AG04450 (cell line): Measurements from ENCODE around the gene ACBD6. TPM values are rescaled to one million over a fixed set of nuclear protein-coding genes. Genes with fewer than 3 reads are reported as not detected.

ENCODE experiments used
- CTCF ChIA-PET: fragments of 300-600, 350-600 bp; formaldehyde crosslinking; extraction: SDS; loops from one replicate; lab custom pipeline; 2022; ENCODE audit warnings: antibody characterized with exemption, inconsistent platforms; lab: Charles Lee
- POLR2A ChIA-PET: fragments of 350-600 bp; formaldehyde crosslinking; extraction: SDS; loops from one replicate; lab custom pipeline; 2021; ENCODE audit warnings: antibody characterized with exemption, inconsistent platforms; lab: Yijun Ruan, JAX
- DNase-seq: peaks from one replicate; pipeline ENCODE4 v3.0.0-alpha.2; 2011; ENCODE audit warnings: low read depth, low spot score
- H3K27ac ChIP-seq: one replicate; pipeline ENCODE4 v1.5.1; 2012; ENCODE audit warnings: low read depth, low read length, control low read depth
- H3K27me3 ChIP-seq: one replicate; pipeline ENCODE4 v1.6.0; 2012; ENCODE audit warnings: low read length; ENCODE audit not compliant: control insufficient read depth, insufficient read depth
- H3K4me3 ChIP-seq: 2 replicates; pipeline ENCODE4 v1.5.1; 2011; ENCODE audit warnings: mild to moderate bottlenecking, low read depth, low read length, control low read depth
- H3K9me3 ChIP-seq: 2 replicates; pipeline ENCODE4 v1.5.1; 2012; ENCODE audit warnings: low read length; ENCODE audit not compliant: control insufficient read depth, insufficient read depth
- polyA plus RNA-seq: library from polyadenylated mRNA; depleted of rRNA; stranded (reverse); fragments of >200 nt; gene quantifications from 2 replicates; pipeline ENCODE4 v1.2.3, GENCODE V29; 2011
- TF ChIP-seq, protein P1 (sequence below): IDR thresholded peaks from 2 replicates; pipeline ENCODE4 v1.5.1; 2011; ENCODE audit warnings: low read depth, low read length, control low read depth, inconsistent platforms

The ACBD6 gene
- polyA plus RNA-seq, 1 experiment, result 87.6 TPM

DNA sequence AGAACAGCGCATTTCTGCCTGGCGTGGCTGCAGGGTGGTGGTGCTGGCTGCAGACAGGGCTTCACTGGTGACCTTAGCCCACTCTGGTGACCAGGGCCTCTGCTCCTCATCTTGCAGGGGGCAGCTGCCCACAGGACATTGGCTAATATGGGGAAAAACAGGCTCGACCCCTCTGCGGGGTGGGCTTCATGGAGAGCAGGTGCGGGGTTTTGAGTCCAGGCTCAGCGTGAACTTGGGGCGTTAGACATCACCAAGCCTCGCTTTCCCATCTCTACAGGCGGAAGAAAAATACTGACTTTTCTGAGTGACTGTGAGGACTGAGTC is 247.9 kb downstream of the ACBD6 start:
- no peak overlapping the region for H3K27ac ChIP-seq
- peaks cover 2% of the 10 kb centered on the region for H3K27me3 ChIP-seq
- TF ChIP-seq, protein P1, sequence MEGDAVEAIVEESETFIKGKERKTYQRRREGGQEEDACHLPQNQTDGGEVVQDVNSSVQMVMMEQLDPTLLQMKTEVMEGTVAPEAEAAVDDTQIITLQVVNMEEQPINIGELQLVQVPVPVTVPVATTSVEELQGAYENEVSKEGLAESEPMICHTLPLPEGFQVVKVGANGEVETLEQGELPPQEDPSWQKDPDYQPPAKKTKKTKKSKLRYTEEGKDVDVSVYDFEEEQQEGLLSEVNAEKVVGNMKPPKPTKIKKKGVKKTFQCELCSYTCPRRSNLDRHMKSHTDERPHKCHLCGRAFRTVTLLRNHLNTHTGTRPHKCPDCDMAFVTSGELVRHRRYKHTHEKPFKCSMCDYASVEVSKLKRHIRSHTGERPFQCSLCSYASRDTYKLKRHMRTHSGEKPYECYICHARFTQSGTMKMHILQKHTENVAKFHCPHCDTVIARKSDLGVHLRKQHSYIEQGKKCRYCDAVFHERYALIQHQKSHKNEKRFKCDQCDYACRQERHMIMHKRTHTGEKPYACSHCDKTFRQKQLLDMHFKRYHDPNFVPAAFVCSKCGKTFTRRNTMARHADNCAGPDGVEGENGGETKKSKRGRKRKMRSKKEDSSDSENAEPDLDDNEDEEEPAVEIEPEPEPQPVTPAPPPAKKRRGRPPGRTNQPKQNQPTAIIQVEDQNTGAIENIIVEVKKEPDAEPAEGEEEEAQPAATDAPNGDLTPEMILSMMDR, result no peak
- CTCF ChIA-PET, result interaction anchor here (0.6 to 4.6 kb wide), 5 partner anchors 13 to 371 kb away, joined by 3 to 145 read pairs (median 9); no protein-coding TSS in a partner anchor
- H3K4me3 ChIP-seq, result no peak overlapping the region
- POLR2A ChIA-PET, result no interaction called here
- no peaks in the 10 kb centered on the region for H3K9me3 ChIP-seq
- no peak for DNase-seq

DNA sequence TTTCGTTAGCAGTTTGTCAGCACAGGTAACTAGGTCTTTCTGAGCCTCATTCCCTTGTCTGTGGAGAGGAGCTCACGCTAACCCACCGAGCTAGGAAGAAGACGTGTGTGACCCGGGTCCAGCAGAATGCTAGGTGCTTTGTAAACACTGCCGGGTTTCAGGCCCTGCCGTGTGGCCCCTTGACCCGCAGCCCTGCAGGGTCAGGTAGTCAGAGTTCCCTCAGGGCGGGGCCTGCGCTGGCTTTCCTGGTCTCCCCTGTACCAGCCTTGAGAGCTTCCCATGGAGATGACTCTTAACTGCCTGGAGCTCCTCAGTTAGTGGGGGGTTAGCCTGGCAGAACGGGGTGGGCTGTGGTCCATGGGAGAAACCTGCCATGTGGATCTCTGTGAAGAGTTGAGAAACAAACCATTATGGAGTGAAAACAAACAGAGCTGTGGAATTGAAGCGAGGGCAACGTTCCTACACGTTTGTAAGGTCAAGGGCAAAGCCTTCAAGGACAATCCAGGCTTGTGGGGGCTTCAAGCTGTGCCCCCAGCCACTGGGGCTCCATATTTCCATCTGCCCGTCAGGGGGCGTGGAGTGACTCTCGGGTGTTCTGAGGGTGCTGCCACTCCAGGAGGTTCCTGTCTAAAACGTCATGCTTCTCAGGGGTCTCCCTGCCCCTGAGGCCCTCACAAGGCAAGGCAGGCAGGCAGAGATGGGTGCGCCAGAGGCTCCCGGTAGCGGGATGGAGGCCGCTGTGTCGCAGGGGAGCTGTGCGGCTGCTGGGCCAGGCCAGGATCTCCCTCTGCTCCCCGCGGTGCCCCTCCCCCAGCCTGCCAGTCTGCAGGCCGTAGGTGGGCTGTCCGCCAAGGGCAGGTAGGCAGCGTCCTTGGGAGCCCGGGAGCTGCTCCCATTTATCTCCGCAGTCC is 248.5 kb downstream of the ACBD6 start:
- H3K27ac ChIP-seq, result no peak overlapping the region

DNA sequence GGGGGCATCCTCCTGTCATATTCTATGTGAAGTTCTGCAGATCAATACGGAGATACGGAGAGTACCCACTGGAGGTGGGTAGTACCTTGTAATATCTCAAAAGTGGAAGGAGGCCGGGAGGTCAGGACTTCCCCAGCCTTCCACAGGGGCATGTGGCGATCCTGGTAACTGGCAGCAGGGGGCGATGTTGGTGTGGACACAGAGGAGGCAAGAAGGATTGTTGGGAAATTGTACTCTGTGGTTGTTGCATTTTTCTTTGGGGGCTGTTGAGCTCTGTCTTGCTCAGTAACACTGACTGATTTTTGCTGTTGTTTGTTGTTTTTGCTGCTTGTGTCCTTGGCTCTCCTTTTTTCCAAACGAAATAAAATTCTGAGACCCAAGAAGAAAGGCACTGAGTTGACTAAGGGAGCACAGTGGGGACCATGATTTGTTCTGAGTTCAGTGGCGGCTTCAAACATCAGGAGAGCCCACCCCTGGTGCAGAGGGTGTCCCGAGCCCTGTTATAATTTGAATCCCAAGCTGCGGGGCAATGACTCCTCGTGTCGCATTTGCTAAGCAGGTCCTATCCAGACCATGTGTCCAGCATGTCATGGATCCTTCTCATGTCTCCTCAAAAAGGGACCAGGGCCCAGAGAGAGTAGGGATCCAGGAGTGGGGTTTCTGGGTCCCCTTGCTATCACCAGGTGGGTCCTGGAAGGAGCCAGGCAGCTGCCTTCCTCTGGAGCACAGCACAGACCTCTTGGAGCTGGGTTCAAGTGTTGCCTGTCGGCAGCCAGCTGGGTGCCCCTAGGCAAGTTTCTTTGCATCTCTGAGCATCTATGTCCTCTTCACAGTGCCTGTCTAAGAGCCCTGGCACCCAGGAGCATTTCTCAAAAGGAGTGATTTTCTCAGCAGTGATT is 249.5 kb downstream of the ACBD6 start:
- Histone ChIP-seq H3K27ac (no peak overlapping the region), H3K9me3 (no peaks in the 10 kb centered on the region), H3K27me3 (peaks cover 4% of the 10 kb centered on the region), H3K4me3 (no peak overlapping the region)
- TF ChIP-seq, protein P1, result peak; percentile 91
- peak; percentile 30 for DNase-seq
- POLR2A ChIA-PET, result no interaction called here
- CTCF ChIA-PET, result interaction anchor here (0.5 to 4.6 kb wide), 41 partner anchors 8 to 547 kb away, joined by 3 to 145 read pairs (median 5); partner anchors contain the start of gene ACBD6

More for the DNA sequence above, 248.5 kb downstream of the ACBD6 start:
- ChIA-PET CTCF (interaction anchor here (0.5 to 4.6 kb wide), 25 partner anchors 7 to 388 kb away, joined by 3 to 145 read pairs (median 5); no protein-coding TSS in a partner anchor), POLR2A (no interaction called here)
- no peaks in the 10 kb centered on the region for H3K9me3 ChIP-seq
- TF ChIP-seq, protein P1, result no peak
- peaks cover 2% of the 10 kb centered on the region for H3K27me3 ChIP-seq
- no peak overlapping the region for H3K4me3 ChIP-seq
- DNase-seq, result no peak

DNA sequence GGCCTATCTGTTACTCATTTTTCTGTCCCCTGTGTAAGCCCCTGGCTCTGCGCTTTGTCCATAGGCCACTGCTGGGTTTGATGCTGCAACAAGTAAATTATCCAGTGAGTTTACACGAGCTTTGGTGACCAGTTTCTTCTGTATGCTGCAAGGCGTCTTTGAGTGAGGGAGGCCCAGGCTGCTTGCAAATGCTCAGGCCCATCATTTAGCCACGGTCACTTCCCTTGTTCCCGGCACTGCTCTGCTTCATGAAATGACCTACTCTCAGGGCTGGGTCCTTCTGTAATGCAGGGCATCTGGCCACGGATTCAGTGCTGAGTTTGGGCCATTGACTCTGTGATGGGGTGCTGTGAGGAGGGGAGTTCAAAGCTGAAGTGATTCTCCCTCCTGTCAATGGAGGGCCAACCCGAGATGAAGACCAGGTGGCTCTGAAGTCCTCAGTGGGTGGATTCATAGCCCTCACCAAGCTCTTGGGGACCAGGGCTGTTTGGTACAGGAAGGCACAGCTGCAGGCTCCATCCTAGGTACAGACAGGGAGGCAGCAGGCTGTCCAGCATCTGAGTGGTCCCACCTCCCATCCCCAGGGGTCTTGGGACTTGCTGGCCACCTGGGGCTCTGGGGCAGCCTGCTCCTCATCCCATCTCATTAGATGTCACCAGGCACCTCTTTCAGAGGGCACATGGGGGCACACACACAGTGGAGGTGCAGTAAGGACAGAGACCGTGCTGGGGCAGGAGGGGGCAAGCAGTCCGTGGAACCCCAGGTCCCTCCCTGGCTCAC is 250.7 kb downstream of the ACBD6 start:
- Histone ChIP-seq H3K4me3 (no peak overlapping the region), H3K27ac (no peak overlapping the region), H3K27me3 (peaks cover 4% of the 10 kb centered on the region), H3K9me3 (no peaks in the 10 kb centered on the region)
- TF ChIP-seq, protein P1, result no peak
- no peak for DNase-seq
- POLR2A ChIA-PET, result no interaction called here
- CTCF ChIA-PET, result interaction anchor here (0.7 to 4.6 kb wide), 5 partner anchors 10 to 900 kb away, joined by 3 to 145 read pairs (median 5); no protein-coding TSS in a partner anchor
